C1 segment of cervical spinal cord (tissue), 14 donors: ENCODE measurements around the gene GDF11.

Experiments used
- DNase-seq, 14 donors: peaks; one replicate each; lab custom pipeline; 2025; lab: John Stamatoyannopoulos, UW

The GDF11 gene

GRCh38 chr12:55789893-55790292, 47.0 kb downstream of the GDF11 start:
- DNase-seq, result no peak

DNA sequence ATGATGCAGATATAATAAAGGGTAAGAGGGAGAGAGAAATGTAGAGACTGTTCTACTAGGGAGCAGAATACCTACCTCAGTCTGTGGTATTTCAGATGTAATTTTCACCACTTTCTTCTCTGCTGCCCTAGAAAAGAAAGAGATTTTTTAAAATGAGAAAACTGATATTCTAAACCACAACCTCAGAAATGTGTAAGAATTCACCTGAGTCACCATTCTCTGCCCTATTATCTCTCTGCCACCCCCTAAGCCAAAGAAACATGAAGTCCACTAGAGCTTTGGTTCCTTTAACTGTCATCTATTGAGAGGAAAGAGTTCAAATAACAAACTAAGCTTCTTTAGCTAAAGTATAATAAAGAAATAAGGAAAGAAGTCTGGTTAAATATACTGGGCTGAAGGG, 53.0 kb downstream of the GDF11 start:
- DNase-seq, result no peak

DNA sequence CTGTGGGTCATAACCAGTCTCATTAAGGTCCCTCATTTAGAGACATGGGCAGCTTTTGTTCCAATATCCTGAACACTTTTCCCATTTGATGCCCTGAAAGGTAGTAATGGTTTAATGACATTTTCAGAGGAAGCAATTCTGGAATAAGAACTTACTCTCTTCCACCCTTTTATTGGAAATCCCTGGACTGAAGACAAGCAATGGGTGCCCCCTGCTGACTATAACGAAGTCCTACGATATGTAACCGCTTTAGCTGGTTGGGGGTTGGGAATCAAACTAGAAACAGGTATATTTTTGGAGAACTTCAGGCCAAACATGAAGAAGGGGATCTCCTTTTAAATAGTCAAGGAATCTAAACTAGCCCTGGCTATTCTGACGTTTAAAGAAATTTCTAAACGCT, 54.1 kb downstream of the GDF11 start:
- peak in 3 of 14 donors; percentile 1 to 4 (median 1) for DNase-seq

DNA sequence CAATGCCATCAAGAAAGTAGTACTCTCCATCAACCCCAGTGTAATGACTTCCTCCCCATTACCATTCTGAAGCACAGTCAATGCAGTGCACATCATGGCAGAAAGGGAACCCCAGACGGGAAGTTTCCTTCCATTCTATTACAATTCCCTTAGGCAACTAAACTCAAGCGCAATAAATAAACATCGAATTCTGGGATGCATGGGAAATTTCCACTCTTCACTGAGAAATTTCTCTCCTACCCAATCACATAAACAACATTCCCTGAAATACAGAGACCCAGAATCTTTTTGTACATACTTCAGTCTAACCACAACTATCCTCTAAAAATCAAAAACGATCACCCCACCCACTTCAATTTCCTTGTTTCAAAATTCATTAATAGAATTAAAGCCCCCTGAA, 54.6 kb downstream of the GDF11 start:
- no peak for DNase-seq
